Fibroblast of skin of right biceps (primary cell): Measurements from ENCODE around the gene NOL4L.

Experiments
- DNase-seq: peaks from one replicate; pipeline ENCODE4 v3.0.0-alpha.2; 2013

NOL4L gene

GRCh38 chr20:32400476-32400875 lies 184.7 kb downstream of the NOL4L start:
- no peak for DNase-seq

- no peak for DNase-seq
These were observed 187.5 kb downstream of the NOL4L start for GRCh38 chr20:32397567-32398084.

GRCh38 chr20:32396646-32397160 lies 188.4 kb downstream of the NOL4L start:
- no peak for DNase-seq

GRCh38 chr20:32395066-32395465 lies 190.1 kb downstream of the NOL4L start:
- DNase-seq: no peak
